ENCODE results near the gene ISCA2. TPM values are rescaled to one million over a fixed set of nuclear protein-coding genes. Genes with fewer than 3 reads are reported as not detected.

ISCA2 gene
- total RNA-seq, 1 experiment from 2014 or later, result 37.5 TPM

DNA sequence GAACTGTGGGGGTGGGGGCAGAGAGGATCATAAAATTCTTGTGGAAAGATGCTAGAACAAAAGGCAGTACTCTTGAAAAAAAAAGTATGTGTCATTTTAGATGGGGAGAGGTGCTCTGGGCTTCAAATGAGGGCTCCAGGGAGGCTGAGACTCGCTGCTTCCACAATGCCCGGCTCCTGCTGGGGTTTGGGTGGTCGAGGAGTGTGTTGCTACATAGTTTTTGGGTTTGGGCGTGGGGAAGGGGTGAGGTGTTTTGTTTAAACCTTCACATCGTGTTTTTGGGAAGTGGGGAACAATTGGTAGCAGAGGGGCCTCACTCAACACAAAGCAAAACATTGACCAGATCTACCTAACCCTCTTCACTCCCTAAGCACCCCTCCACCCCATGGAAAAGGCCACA, 8.1 kb downstream of the ISCA2 start:
- H3K9me3 ChIP-seq (ENCODE audit: control insufficient read depth, low read depth, low read length), result no peaks in the 10 kb centered on the region
- H4K91ac ChIP-seq (ENCODE audit: insufficient read length, low read depth, low read length), result no peak overlapping the region
- H3K79me2 ChIP-seq (ENCODE audit: insufficient read depth, low read length), result no peaks in the 10 kb centered on the region
- H3T11ph ChIP-seq (ENCODE audit: low read length), result no peak overlapping the region
- H3K4me1 ChIP-seq (ENCODE audit: insufficient read depth, low read length), result no peaks in the 10 kb centered on the region; the same call in 1 of the 2 replicates
- no peaks in the 10 kb centered on the region for H3K9me3 Mint-ChIP-seq
- peak overlapping the region; percentile 70 to 98 (median 93); a peak in 4 of 7 replicates for H3K27ac Mint-ChIP-seq
- no peak overlapping the region for H2BK20ac ChIP-seq (ENCODE audit: low read depth, low read length, poor library complexity, severe bottlenecking)
- H2BK120ac ChIP-seq (ENCODE audit: low read depth, low read length, poor library complexity, severe bottlenecking), result peak overlapping the region; percentile 87
- H4K8ac ChIP-seq (replicated peaks; ENCODE audit: insufficient read length, low read depth, low read length), result no peak overlapping the region
- no CpG with 5 or more reads among the region's 5 CpGs for WGBS (ENCODE audit: extremely low coverage, insufficient read length, low lambda C conversion rate)
- no peak overlapping the region for H2BK12ac ChIP-seq (ENCODE audit: insufficient read length, low read depth, low read length)
- peak overlapping the region in 1 of 2 experiments; percentile 62; a peak in 2 of 5 replicates for H3K4me3 Mint-ChIP-seq
- H3K18ac ChIP-seq (ENCODE audit: insufficient read length, low read depth, low read length), result peak overlapping the region; percentile 41
- no peak overlapping the region for H2AK5ac ChIP-seq (ENCODE audit: insufficient read length, low read length)
- peaks cover 0 to 2% (median under 1%) of the 10 kb centered on the region in 3 experiments; a peak in 2 of 7 replicates for H3K36me3 Mint-ChIP-seq (ENCODE audit: insufficient read depth in 1 of 3, low read depth in 3 of 3)
- H2BK15ac ChIP-seq (ENCODE audit: low read depth, low read length), result 0 out of 2 replicates have a peak overlapping the region, but pooled peaks have one; percentile 33
- no peak overlapping the region for H2AFZ ChIP-seq (ENCODE audit: low read length)
- no peaks in the 10 kb centered on the region for H3K27me3 ChIP-seq (ENCODE audit: insufficient read depth, low read length)
- no peak overlapping the region for H3K27ac ChIP-seq (ENCODE audit: insufficient read length, low read depth, low read length)
- DNase-seq, result no peak
- no peaks in the 10 kb centered on the region; the same call in 1 of the 2 replicates for H3K27me3 Mint-ChIP-seq (ENCODE audit: low read depth)
- H3K4me2 ChIP-seq (ENCODE audit: insufficient read depth, insufficient read length, low read length), result no peak overlapping the region
- no peak overlapping the region for H3K23ac ChIP-seq (ENCODE audit: insufficient read length, low read depth, low read length)
- no peak overlapping the region for H3K56ac ChIP-seq (ENCODE audit: insufficient read length, low read depth, low read length)
- no peaks in the 10 kb centered on the region for H3K23me2 ChIP-seq (ENCODE audit: insufficient read length, low read depth, low read length, poor library complexity, severe bottlenecking)
- H3K9ac ChIP-seq (ENCODE audit: extremely low read depth, insufficient read length, low read length), result no peak overlapping the region
- H2BK5ac ChIP-seq (ENCODE audit: insufficient read length, low read length), result no peak overlapping the region
- H3K4me1 Mint-ChIP-seq, result peaks cover 31 to 38% of the 10 kb centered on the region in 2 experiments
- H3K14ac ChIP-seq (ENCODE audit: insufficient read depth, low read length), result no peak overlapping the region; the same call in 1 of the 2 replicates
- no peak overlapping the region for H3K4ac ChIP-seq (ENCODE audit: low read depth, low read length)
- no peaks in the 10 kb centered on the region for H4K20me1 ChIP-seq (ENCODE audit: control insufficient read depth, insufficient read depth, insufficient read length)
- no peaks in the 10 kb centered on the region for H3K79me1 ChIP-seq (ENCODE audit: insufficient read depth, low read depth, low read length, poor library complexity, severe bottlenecking)
- TF ChIP-seq, protein P1, sequence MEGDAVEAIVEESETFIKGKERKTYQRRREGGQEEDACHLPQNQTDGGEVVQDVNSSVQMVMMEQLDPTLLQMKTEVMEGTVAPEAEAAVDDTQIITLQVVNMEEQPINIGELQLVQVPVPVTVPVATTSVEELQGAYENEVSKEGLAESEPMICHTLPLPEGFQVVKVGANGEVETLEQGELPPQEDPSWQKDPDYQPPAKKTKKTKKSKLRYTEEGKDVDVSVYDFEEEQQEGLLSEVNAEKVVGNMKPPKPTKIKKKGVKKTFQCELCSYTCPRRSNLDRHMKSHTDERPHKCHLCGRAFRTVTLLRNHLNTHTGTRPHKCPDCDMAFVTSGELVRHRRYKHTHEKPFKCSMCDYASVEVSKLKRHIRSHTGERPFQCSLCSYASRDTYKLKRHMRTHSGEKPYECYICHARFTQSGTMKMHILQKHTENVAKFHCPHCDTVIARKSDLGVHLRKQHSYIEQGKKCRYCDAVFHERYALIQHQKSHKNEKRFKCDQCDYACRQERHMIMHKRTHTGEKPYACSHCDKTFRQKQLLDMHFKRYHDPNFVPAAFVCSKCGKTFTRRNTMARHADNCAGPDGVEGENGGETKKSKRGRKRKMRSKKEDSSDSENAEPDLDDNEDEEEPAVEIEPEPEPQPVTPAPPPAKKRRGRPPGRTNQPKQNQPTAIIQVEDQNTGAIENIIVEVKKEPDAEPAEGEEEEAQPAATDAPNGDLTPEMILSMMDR (conservative IDR thresholded peaks at IDR 0.05), result no peak
- H4K5ac ChIP-seq (ENCODE audit: insufficient read length, low read depth, low read length), result no peak overlapping the region
